ENCODE results near the gene MYL11. TPM values are rescaled to one million over a fixed set of nuclear protein-coding genes. Genes with fewer than 3 reads are reported as not detected.

Gene MYL11
- not detected for total RNA-seq (2021; ENCODE audit: unreplicated experiment)
- polyA plus RNA-seq (2012), result 0.46 and 1.4 TPM in 2 replicates
- percentile 6 among the genes with signal in this experiment for Bru-seq, nascent RNA
- BruChase-seq, experiment 1, labeled RNA remaining after a 6-hour chase, result percentile 3 among the genes with signal in this experiment
- BruChase-seq, experiment 2, labeled RNA remaining after a 2-hour chase, result percentile 13 among the genes with signal in this experiment
- long read RNA-seq, partial matches to known transcripts, result 0 of 2 reads
- long read RNA-seq, other reads (novel, unspliced or antisense), result 2 of 2 reads

- no peaks in the 10 kb centered on the region for H4K20me1 ChIP-seq (ENCODE audit: insufficient read depth)
- no peak within 1 kb of the TSS for H2AFZ ChIP-seq (ENCODE audit: low read depth, low read length, poor library complexity, severe bottlenecking)
- H3K27ac ChIP-seq (ENCODE audit: low read depth, low read length), result no peak within 1 kb of the TSS
- ChIA-PET POLR2A (no interaction called here), RAD21 (ENCODE audit: low non-redundant PET in 1 of 2, low total read pairs in 2 of 2, uncharacterized antibody in 2 of 2, unreplicated experiment in 2 of 2) (no interaction called here), CTCF (no interaction called here)
- DNase-seq (ENCODE audit: low read depth, low spot score) (no peak), ATAC-seq (no peak)
- no peaks in the 10 kb centered on the region for H3K27me3 ChIP-seq (ENCODE audit: insufficient read depth, low read length)
- intact Hi-C loops (cut with micrococcal nuclease), result no loop called here
- no peaks in the 10 kb centered on the region for H3K9me3 ChIP-seq (ENCODE audit: control insufficient read depth in 1 of 2, insufficient read depth in 1 of 2, low read depth in 1 of 2, low read length in 2 of 2)
- peaks cover 19 to 40% of the 10 kb centered on the region in 2 experiments for H3K4me1 ChIP-seq (ENCODE audit: control insufficient read depth in 1 of 2, insufficient read depth in 2 of 2, low read length in 2 of 2)
- H3K36me3 ChIP-seq (ENCODE audit: control insufficient read depth in 1 of 2, insufficient read depth in 2 of 2, low read length in 2 of 2), result no peaks in the 10 kb centered on the region
- BruUV-seq (replicated peaks), result no TSS peak
- H3K9me2 ChIP-seq (ENCODE audit: insufficient read depth), result no peaks in the 10 kb centered on the region
- H3K4me2 ChIP-seq (ENCODE audit: low read length), result no peak within 1 kb of the TSS
- peaks cover 4% of the 10 kb centered on the region; the same call in 1 of the 2 replicates for H3K79me2 ChIP-seq (ENCODE audit: insufficient read depth, low read length)
- TF ChIP-seq FOSL1 (IDR thresholded peaks at IDR 0.05; ENCODE audit: low read depth) (no peak), ZNF274 (IDR thresholded peaks at IDR 0.05; ENCODE audit: low read depth, low read length) (no peak), YY1 (IDR thresholded peaks at IDR 0.05; ENCODE audit: extremely low read depth, insufficient replicate concordance, low read depth, low read length) (no peak), TCF7L2 (IDR thresholded peaks at IDR 0.05; ENCODE audit: borderline replicate concordance, extremely low read depth, insufficient read depth, insufficient read length) (no peak), POLR2AphosphoS5 (IDR thresholded peaks at IDR 0.05; ENCODE audit: low read depth, low read length) (no peak), REST (IDR thresholded peaks at IDR 0.05; ENCODE audit: low read depth) (no peak), JUND (IDR thresholded peaks at IDR 0.05) (no peak), EZH2phosphoT487 (IDR thresholded peaks at IDR 0.05; ENCODE audit: borderline replicate concordance) (no peak), ZFX (IDR thresholded peaks at IDR 0.05) (no peak), CBX3 (IDR thresholded peaks at IDR 0.05; ENCODE audit: low read depth) (no peak), EZH2 (IDR thresholded peaks at IDR 0.05) (no peak), SIN3A (IDR thresholded peaks at IDR 0.05; ENCODE audit: low read depth) (no peak), EGR1 (IDR thresholded peaks at IDR 0.05; ENCODE audit: low read depth) (no peak), POLR2A (IDR thresholded peaks at IDR 0.05; ENCODE audit: borderline replicate concordance, extremely low read depth, insufficient read depth, insufficient read length) (no peak), SP1 (IDR thresholded peaks at IDR 0.05; ENCODE audit: low read depth) (no peak), CEBPB (IDR thresholded peaks at IDR 0.05; ENCODE audit: low read depth) (no peak)
- H3K9ac ChIP-seq (ENCODE audit: low read length), result no peak within 1 kb of the TSS
- no peak within 1 kb of the TSS for H3K4me3 ChIP-seq (replicated peaks in 1 of 2; ENCODE audit: low read depth in 1 of 2, low read length in 2 of 2)
These were observed at the start of gene MYL11 for GRCh38 chr16:30374538-30374937. MYL11 (plus strand) TSS chr16:30374802; CDS start chr16:30374858, 56 bp downstream.
